Measurements from ENCODE around the gene ARPC5L. TPM values are rescaled to one million over a fixed set of nuclear protein-coding genes. Genes with fewer than 3 reads are reported as not detected.

ARPC5L gene
- total RNA-seq, 2 donors from 2014 or later, result 50.0 to 61.5 TPM

- intact Hi-C loops (cut with DNase I), result no loop called here
- DNase-seq, result no peak
- Histone ChIP-seq H3K27ac (no peak overlapping the region), H3K36me3 (peaks cover 19% of the 10 kb centered on the region), H3K9me3 (no peaks in the 10 kb centered on the region), H3K27me3 (no peaks in the 10 kb centered on the region), H3K4me1 (no peaks in the 10 kb centered on the region), H3K4me3 (no peak overlapping the region), H3K9ac (ENCODE audit: low read depth in 2 of 2, low read length in 2 of 2) (no peak overlapping the region)
- TF ChIP-seq CTCF (IDR thresholded peaks at IDR 0.05), result no peak
These were observed 7.8 kb upstream of the ARPC5L start for GRCh38 chr9:124854161-124854560.

GRCh38 chr9:124854822-124855221, 7.1 kb upstream of the ARPC5L start:
- DNase-seq, result no peak
- Histone ChIP-seq H3K27ac (no peak overlapping the region), H3K9me3 (no peaks in the 10 kb centered on the region), H3K9ac (ENCODE audit: low read depth in 2 of 2, low read length in 2 of 2) (no peak overlapping the region), H3K27me3 (no peaks in the 10 kb centered on the region), H3K36me3 (peaks cover 20% of the 10 kb centered on the region), H3K4me1 (peaks cover under 1% of the 10 kb centered on the region), H3K4me3 (no peak overlapping the region)
- no peak for TF ChIP-seq CTCF (IDR thresholded peaks at IDR 0.05)
- intact Hi-C loops (cut with DNase I), result no loop called here

GRCh38 chr9:124855566-124855943, 6.4 kb upstream of the ARPC5L start:
- Histone ChIP-seq H3K4me1 (peaks cover 8% of the 10 kb centered on the region), H3K27me3 (no peaks in the 10 kb centered on the region), H3K36me3 (peaks cover 20% of the 10 kb centered on the region), H3K9me3 (no peaks in the 10 kb centered on the region), H3K4me3 (no peak overlapping the region), H3K9ac (ENCODE audit: low read depth in 2 of 2, low read length in 2 of 2) (no peak overlapping the region), H3K27ac (no peak overlapping the region)
- no peak for TF ChIP-seq CTCF (IDR thresholded peaks at IDR 0.05)
- intact Hi-C loops (cut with DNase I), result no loop called here
- DNase-seq, result no peak

GRCh38 chr9:124855944-124856765, 5.8 kb upstream of the ARPC5L start:
- Histone ChIP-seq H3K9me3 (no peaks in the 10 kb centered on the region), H3K36me3 (peaks cover 20% of the 10 kb centered on the region), H3K27ac (no peak overlapping the region), H3K9ac (ENCODE audit: low read depth in 2 of 2, low read length in 2 of 2) (no peak overlapping the region), H3K4me1 (peaks cover 14% of the 10 kb centered on the region), H3K4me3 (no peak overlapping the region), H3K27me3 (no peaks in the 10 kb centered on the region)
- intact Hi-C loops (cut with DNase I), result no loop called here
- no peak for TF ChIP-seq CTCF (IDR thresholded peaks at IDR 0.05)
- DNase-seq, result no peak

DNA sequence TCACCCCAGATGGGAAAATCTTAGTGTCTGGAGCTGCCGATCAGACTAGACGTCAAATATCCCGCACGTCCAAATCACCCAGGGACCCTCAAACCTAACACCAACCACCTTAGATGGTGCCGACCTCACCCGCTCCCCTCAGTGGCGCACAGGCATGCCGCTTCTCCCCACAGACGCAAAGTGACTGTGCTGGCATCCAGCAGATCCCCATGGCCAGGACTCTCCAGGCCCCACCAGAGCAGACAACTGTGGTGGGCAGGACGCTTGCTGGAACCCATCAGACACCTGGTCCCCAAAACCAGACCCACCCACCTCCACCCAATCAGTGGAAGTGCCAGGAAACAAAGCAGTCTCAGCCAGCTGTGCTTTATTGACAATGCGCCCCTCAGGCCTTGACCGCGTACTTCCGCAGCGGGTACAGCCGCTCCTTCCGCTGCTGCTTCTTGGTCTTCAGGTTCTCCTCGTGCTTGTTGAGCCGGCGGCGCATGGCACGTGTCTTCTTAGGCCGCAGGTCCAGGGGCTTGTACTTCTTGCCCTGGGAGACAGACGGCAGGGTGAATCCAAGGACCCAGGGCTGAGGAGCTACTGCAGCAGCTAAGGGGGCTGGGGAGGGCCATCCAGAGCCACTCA, 4.3 kb upstream of the ARPC5L start:
- DNase-seq, result no peak

More for the DNA sequence above, 4.3 kb upstream of the ARPC5L start:
- H3K9ac ChIP-seq (ENCODE audit: low read depth in 2 of 2, low read length in 2 of 2), result no peak overlapping the region
- peaks cover 20% of the 10 kb centered on the region for H3K36me3 ChIP-seq
- H3K4me3 ChIP-seq, result no peak overlapping the region
- H3K4me1 ChIP-seq, result peaks cover 14% of the 10 kb centered on the region
- no peaks in the 10 kb centered on the region for H3K9me3 ChIP-seq
- intact Hi-C loops (cut with DNase I), result no loop called here
- no peak for TF ChIP-seq CTCF (IDR thresholded peaks at IDR 0.05)
- H3K27ac ChIP-seq, result no peak overlapping the region
- H3K27me3 ChIP-seq, result no peaks in the 10 kb centered on the region
